ENCODE data around the gene TBXA2R. TPM values are rescaled to one million over a fixed set of nuclear protein-coding genes. Genes with fewer than 3 reads are reported as not detected.
"Not testable (repeated sequence)": the region's sequence is repeated elsewhere in the genome, so short reads cannot be mapped to it uniquely, and the experiment has no call there.

Gene TBXA2R
- total and polyA plus RNA-seq, 4 donors: 0.79 to 3.9 (median 2.2) TPM

DNA sequence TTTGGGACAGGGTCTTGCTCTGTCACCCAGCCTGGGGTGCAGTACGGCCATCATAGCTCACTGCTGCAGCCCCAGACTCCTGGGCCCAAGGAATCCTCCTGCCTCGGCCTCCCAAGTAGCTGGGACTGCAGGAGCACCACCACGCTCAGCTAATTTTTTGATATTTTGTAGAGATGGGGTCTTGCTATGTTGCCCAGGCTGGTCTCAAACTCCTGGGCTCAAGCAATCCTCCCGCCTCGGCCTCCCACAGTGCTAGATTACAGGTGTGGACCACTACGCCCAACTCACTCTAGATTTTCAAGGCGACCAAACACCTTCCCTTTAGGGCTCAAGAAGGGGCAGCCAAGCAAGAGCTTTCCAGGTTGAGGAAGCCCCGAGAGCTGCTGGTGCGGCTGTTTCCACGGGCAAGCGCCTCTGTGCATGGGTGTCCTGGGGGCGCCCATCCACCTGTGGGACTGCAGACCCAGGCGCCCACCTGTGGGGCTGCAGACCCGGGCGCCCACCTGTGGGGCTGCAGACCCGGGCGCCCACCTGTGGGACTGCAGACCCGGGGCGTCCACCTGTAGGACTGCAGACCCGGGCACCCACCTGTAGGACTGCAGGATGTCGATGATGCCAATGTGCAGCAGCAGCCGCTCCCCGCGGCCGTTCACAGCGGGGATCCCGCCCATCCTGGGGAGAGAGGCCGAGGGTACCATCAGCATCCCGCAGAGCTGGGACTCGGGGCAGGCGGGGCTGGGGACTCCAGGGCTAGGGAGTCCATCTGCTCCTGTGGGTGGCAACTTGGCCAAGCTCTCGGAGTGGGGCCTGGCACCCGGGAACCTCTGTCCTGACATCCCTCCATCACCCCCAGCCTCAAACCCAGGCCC lies 41.6 kb upstream of the TBXA2R start:
- H3K27ac ChIP-seq (ENCODE audit: low read depth, low read length): no peak overlapping the region
- 94% methylated on average over 29 of the region's 33 CpGs for WGBS (ENCODE audit: insufficient coverage)
- no peaks in the 10 kb centered on the region for H3K27me3 ChIP-seq (ENCODE audit: control insufficient read depth, insufficient read depth, low read length)
- H3K9me3 ChIP-seq (ENCODE audit: control insufficient read depth, insufficient read depth, low read length): no peaks in the 10 kb centered on the region
- H3K4me3 ChIP-seq (ENCODE audit: low read depth, low read length): no peak overlapping the region
- H3K36me3 ChIP-seq (ENCODE audit: control insufficient read depth, insufficient read depth, low read length): peaks cover 95% of the 10 kb centered on the region
- peaks cover 31% of the 10 kb centered on the region for H3K4me1 ChIP-seq (ENCODE audit: control insufficient read depth, insufficient read depth, low read length)
- DNase-seq (ENCODE audit: low read depth in 4 of 6, low spot score in 6 of 6): no peak

DNA sequence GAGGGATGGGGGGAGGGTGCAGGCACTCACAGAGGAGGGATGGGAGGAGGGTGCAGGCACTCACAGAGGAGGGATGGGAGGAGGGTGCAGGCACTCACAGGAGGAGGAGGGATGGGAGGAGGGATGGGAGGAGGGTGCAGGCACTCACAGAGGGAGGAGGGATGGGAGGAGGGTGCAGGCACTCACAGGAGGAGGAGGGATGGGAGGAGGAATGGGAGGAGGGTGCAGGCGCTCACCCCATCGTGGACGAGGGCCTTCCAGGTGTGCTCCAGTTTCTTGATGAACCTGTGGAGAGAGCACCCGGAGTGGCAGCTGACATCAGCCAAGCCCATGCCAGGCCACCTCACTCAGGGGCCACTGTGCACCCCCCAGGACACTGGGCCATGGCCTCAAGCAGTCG lies 40.4 kb upstream of the TBXA2R start:
- not testable (repeated sequence) for H3K27ac ChIP-seq (ENCODE audit: low read depth, low read length); H3K9me3 ChIP-seq (ENCODE audit: control insufficient read depth, insufficient read depth, low read length); DNase-seq (ENCODE audit: low read depth in 4 of 6, low spot score in 6 of 6); H3K27me3 ChIP-seq (ENCODE audit: control insufficient read depth, insufficient read depth, low read length); H3K4me3 ChIP-seq (ENCODE audit: low read depth, low read length)
- Histone ChIP-seq H3K36me3 (ENCODE audit: control insufficient read depth, insufficient read depth, low read length) (peaks cover 95% of the 10 kb centered on the region), H3K4me1 (ENCODE audit: control insufficient read depth, insufficient read depth, low read length) (peaks cover 31% of the 10 kb centered on the region)
- WGBS (ENCODE audit: insufficient coverage): 91% methylated on average over 5 of the region's 5 CpGs

DNA sequence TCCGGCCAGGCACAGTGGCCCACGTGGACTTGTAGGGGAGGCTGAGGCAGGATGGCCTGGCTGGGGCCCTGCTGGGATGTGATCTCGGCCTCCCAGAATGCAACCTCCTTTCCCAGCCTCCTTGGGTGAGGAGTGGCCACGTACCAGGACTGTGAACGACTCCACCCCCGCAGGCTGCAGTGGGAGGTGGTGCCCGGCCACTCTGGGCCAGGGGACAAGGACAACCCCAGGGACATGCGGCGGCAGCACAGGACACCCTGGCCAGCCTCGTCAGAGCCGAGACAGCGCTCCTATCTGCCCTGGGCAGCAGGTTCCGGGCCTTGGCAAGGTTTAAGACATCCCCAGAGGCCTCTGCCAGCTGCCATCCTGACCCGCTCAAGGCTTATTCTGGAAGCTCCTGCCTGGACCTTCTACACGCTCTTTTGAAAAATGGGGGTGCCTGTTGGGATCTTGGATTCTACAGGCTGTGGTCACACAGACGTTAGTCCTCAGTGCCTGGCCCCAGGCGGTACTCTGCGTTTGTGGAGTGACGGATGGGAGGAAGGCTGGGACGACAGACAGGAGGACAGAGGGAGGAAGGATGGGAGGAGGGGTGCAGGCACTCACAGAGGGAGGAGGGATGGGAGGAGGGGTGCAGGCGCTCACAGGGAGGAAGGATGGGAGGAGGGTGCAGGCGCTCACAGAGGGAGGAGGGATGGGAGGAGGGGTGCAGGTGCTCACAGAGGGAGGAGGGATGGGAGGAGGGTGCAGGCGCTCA lies 39.8 kb upstream of the TBXA2R start:
- DNase-seq (ENCODE audit: low read depth in 4 of 6, low spot score in 6 of 6): no peak
- H3K4me3 ChIP-seq (ENCODE audit: low read depth, low read length): no peak overlapping the region
- peaks cover 31% of the 10 kb centered on the region for H3K4me1 ChIP-seq (ENCODE audit: control insufficient read depth, insufficient read depth, low read length)
- peaks cover 95% of the 10 kb centered on the region for H3K36me3 ChIP-seq (ENCODE audit: control insufficient read depth, insufficient read depth, low read length)
- no peak overlapping the region for H3K27ac ChIP-seq (ENCODE audit: low read depth, low read length)
- H3K9me3 ChIP-seq (ENCODE audit: control insufficient read depth, insufficient read depth, low read length): no peaks in the 10 kb centered on the region
- H3K27me3 ChIP-seq (ENCODE audit: control insufficient read depth, insufficient read depth, low read length): no peaks in the 10 kb centered on the region
- WGBS (ENCODE audit: insufficient coverage): 87% methylated on average over 23 of the region's 23 CpGs

DNA sequence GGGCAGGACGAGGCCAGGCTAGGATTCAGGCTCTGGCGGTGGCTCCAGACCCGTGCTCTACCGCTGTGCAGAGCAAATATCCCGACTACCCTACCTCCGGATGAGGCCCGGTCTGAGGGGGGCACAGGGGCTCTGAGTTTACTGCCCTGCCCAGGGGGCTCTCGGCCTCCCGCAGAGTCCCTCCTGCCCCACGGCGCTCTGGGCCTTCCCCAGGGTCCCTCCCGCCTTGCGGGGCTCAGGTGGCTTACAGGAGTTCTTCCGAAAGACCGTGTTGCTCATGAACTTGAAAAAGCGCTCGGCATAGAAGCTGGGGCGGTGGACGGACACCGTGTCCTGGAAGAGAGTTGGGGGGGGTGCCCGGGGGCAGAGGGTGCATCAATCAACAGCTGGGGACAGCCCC lies 39.1 kb upstream of the TBXA2R start:
- peaks cover 95% of the 10 kb centered on the region for H3K36me3 ChIP-seq (ENCODE audit: control insufficient read depth, insufficient read depth, low read length)
- H3K27me3 ChIP-seq (ENCODE audit: control insufficient read depth, insufficient read depth, low read length): no peaks in the 10 kb centered on the region
- peaks cover 31% of the 10 kb centered on the region for H3K4me1 ChIP-seq (ENCODE audit: control insufficient read depth, insufficient read depth, low read length)
- DNase-seq (ENCODE audit: low read depth in 4 of 6, low spot score in 6 of 6): no peak
- H3K4me3 ChIP-seq (ENCODE audit: low read depth, low read length): no peak overlapping the region
- H3K27ac ChIP-seq (ENCODE audit: low read depth, low read length): no peak overlapping the region
- WGBS (ENCODE audit: insufficient coverage): 89% methylated on average over 21 of the region's 21 CpGs
- H3K9me3 ChIP-seq (ENCODE audit: control insufficient read depth, insufficient read depth, low read length): no peaks in the 10 kb centered on the region

DNA sequence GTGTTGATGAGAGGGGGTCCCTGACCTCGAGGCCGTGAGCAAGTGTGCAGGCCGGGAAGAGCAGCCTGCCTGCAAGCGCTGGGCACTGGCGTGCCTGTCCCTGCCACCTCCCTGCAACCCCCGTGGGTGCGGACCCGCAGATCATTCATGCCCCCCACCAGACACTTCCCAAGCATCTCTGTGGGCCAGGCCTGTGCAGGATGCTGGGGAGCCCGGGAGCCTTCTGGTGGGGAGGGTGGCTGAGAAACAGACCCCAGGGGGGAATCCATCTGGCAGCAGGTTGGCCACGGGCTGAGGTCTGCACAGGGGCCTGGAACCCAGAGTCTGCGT lies 38.4 kb upstream of the TBXA2R start:
- Histone ChIP-seq H3K27me3 (ENCODE audit: control insufficient read depth, insufficient read depth, low read length) (no peaks in the 10 kb centered on the region), H3K4me3 (ENCODE audit: low read depth, low read length) (no peak overlapping the region), H3K36me3 (ENCODE audit: control insufficient read depth, insufficient read depth, low read length) (peaks cover 92% of the 10 kb centered on the region), H3K27ac (ENCODE audit: low read depth, low read length) (peak overlapping the region; percentile 25), H3K4me1 (ENCODE audit: control insufficient read depth, insufficient read depth, low read length) (peaks cover 26% of the 10 kb centered on the region), H3K9me3 (ENCODE audit: control insufficient read depth, insufficient read depth, low read length) (no peaks in the 10 kb centered on the region)
- WGBS (ENCODE audit: insufficient coverage): 49% methylated on average over 8 of the region's 11 CpGs
- no peak for DNase-seq (ENCODE audit: low read depth in 4 of 6, low spot score in 6 of 6)

DNA sequence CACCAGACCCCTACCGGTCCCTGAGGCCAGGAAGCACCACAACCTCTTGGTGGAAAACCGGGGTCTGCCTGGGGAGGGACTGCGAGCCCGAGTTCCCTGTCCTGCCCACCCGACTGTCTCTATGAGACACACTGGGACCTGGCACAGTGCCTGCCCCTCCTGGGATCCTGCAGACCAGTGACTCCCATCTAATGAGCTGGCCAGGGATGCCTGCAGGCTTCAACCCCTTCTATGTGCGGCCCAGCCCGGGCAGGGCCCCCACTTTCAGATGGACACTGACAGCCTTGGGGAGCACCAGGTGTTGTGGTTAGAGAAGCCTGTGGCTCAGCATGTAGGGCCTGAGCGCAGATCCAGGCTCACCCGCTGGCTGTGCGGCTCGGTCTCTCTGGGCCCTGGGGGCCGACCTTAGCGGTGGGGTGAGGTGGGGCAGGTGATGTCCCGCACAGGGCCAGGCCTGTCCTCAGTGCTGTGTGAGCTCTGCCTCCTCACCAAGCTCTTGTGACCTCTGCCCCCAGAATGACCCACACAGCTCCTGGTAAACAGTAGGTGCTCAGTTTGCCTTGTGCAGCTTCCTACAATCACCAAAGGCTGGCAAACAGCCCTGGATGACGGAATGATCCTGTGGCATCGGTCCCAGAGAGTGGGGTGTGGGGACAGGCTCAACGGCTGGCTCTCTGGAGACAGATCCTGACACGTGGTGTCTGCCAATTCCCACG lies 37.8 kb upstream of the TBXA2R start:
- Histone ChIP-seq H3K27me3 (ENCODE audit: control insufficient read depth, insufficient read depth, low read length) (no peaks in the 10 kb centered on the region), H3K4me3 (ENCODE audit: low read depth, low read length) (no peak overlapping the region), H3K27ac (ENCODE audit: low read depth, low read length) (peak overlapping the region; percentile 25), H3K9me3 (ENCODE audit: control insufficient read depth, insufficient read depth, low read length) (no peaks in the 10 kb centered on the region), H3K4me1 (ENCODE audit: control insufficient read depth, insufficient read depth, low read length) (peaks cover 22% of the 10 kb centered on the region), H3K36me3 (ENCODE audit: control insufficient read depth, insufficient read depth, low read length) (peaks cover 93% of the 10 kb centered on the region)
- WGBS (ENCODE audit: insufficient coverage): 62% methylated on average over 17 of the region's 19 CpGs
- DNase-seq (ENCODE audit: low read depth in 4 of 6, low spot score in 6 of 6): peak in 5 of 6 donors; percentile 36 to 86 (median 51)

DNA sequence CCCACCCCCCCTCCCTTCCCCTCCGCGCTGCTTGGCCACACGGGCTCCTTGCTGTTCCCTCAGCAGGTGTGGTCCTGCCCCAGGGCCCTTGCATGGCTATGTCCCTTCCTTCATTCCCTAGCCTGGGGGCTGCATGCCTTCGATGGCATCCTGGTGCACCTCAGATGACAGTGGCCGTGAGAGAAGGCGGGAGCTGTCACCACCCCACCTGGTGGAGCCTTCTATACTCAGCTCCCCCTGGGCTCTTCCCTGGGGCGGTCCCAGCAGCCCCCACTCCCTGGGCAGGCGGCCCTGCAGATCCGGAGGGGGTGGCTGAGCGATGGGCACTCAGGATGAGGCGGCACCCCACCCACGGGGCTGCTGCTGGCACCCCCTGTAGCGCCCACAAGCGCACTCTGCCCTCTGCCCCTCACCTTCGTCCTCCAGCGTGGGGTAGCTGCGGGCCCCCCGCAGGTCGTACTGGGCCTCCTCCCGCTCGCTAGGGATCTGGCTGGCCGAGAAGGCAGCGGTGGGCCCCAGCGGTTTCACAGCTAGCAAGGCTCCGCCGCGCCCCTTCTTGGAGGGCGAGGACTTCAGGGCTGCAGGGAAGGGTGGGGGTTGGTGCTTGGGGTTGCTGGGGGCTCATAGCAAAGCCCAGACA lies 37.1 kb upstream of the TBXA2R start:
- 90% methylated on average over 15 of the region's 28 CpGs for WGBS (ENCODE audit: insufficient coverage)
- Histone ChIP-seq H3K36me3 (ENCODE audit: control insufficient read depth, insufficient read depth, low read length) (peaks cover 98% of the 10 kb centered on the region), H3K27ac (ENCODE audit: low read depth, low read length) (no peak overlapping the region), H3K27me3 (ENCODE audit: control insufficient read depth, insufficient read depth, low read length) (no peaks in the 10 kb centered on the region), H3K4me3 (ENCODE audit: low read depth, low read length) (no peak overlapping the region), H3K9me3 (ENCODE audit: control insufficient read depth, insufficient read depth, low read length) (no peaks in the 10 kb centered on the region), H3K4me1 (ENCODE audit: control insufficient read depth, insufficient read depth, low read length) (peaks cover 22% of the 10 kb centered on the region)
- no peak for DNase-seq (ENCODE audit: low read depth in 4 of 6, low spot score in 6 of 6)

DNA sequence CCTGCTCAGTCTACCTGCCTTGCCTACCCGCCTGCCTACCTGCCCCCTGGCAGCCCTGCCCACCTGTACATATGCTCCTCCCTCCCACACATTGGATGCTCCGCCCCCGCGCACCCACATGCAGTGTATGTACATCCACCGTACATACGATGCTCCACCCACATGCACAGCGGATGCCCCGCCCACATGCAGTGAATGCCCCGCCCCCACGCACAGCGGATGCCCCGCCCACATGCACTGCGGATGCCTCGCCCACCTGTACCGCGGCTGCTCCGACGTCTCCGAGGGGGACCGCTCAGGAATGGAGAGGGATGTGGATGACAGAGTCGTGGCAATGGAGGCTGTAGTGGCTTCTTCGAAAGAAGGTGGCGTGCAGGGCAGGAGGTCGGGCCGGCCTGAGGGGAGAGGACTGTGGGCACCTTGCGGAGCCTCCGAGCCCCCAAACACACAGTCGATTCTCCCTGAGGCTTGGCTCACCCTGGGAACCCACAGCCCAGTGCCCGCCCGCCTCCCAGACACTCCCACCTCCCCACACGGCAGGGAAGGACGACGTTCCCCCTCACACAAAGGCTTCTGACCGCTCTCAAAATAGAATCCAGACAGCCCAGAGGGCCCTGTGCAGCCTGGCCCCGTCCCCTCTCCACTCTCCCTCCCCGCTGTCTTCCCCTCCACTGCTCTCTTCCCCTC lies 36.5 kb upstream of the TBXA2R start:
- Histone ChIP-seq H3K36me3 (ENCODE audit: control insufficient read depth, insufficient read depth, low read length) (peaks cover 98% of the 10 kb centered on the region), H3K4me3 (ENCODE audit: low read depth, low read length) (no peak overlapping the region), H3K27ac (ENCODE audit: low read depth, low read length) (no peak overlapping the region), H3K27me3 (ENCODE audit: control insufficient read depth, insufficient read depth, low read length) (no peaks in the 10 kb centered on the region), H3K4me1 (ENCODE audit: control insufficient read depth, insufficient read depth, low read length) (peaks cover 22% of the 10 kb centered on the region), H3K9me3 (ENCODE audit: control insufficient read depth, insufficient read depth, low read length) (no peaks in the 10 kb centered on the region)
- 82% methylated on average over 32 of the region's 36 CpGs for WGBS (ENCODE audit: insufficient coverage)
- DNase-seq (ENCODE audit: low read depth in 4 of 6, low spot score in 6 of 6): no peak

DNA sequence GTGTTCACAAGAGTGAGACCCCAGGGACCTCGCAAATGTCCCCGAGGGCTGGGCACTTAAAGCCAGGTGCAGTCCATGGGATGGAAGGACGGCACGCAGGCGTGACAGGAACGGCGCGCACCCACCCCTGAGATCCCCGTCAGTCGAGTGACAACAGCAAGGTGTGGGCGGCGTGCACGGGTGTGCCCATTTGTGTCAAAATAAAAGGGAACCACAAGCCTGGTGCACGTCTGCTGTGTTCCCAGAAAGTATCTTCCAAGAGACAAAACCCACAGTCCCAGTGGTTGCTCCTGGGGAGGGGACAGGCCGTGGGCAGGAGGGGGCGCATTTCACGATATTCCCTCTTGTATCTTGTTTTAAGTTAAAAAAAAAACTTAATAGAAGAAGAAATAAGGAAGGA lies 35.6 kb upstream of the TBXA2R start:
- Histone ChIP-seq H3K9me3 (ENCODE audit: control insufficient read depth, insufficient read depth, low read length) (no peaks in the 10 kb centered on the region), H3K4me3 (ENCODE audit: low read depth, low read length) (no peak overlapping the region), H3K27ac (ENCODE audit: low read depth, low read length) (no peak overlapping the region), H3K27me3 (ENCODE audit: control insufficient read depth, insufficient read depth, low read length) (no peaks in the 10 kb centered on the region), H3K4me1 (ENCODE audit: control insufficient read depth, insufficient read depth, low read length) (peaks cover 22% of the 10 kb centered on the region), H3K36me3 (ENCODE audit: control insufficient read depth, insufficient read depth, low read length) (peaks cover 98% of the 10 kb centered on the region)
- no peak for DNase-seq (ENCODE audit: low read depth in 4 of 6, low spot score in 6 of 6)
- WGBS (ENCODE audit: insufficient coverage): 96% methylated on average over 13 of the region's 17 CpGs

All from spinal cord (tissue), 10 donors.